Endothelial cell of umbilical vein (primary cell): ENCODE data around the gene SLC44A3.

Experiments used
- FOS ChIP-seq: IDR thresholded peaks from 2 replicates; pipeline ENCODE4 v1.6.1; 2011; ENCODE audit warnings: mild to moderate bottlenecking, low read length, moderate library complexity, borderline replicate concordance; ENCODE audit not compliant: insufficient read depth
- JUN ChIP-seq: IDR thresholded peaks from 2 replicates; pipeline ENCODE4 v1.6.1; 2011; ENCODE audit warnings: borderline replicate concordance, low read depth; ENCODE audit not compliant: insufficient read length, insufficient read depth
- POLR2A ChIP-seq: IDR thresholded peaks from 2 replicates; pipeline ENCODE4 v1.6.1; 2012; ENCODE audit warnings: low read depth, mild to moderate bottlenecking, control low read depth, low read length
- POLR2AphosphoS5 ChIP-seq: IDR thresholded peaks from 2 replicates; pipeline ENCODE4 v1.6.1; 2012; ENCODE audit warnings: low read depth, mild to moderate bottlenecking, control low read depth, low read length, moderate library complexity; ENCODE audit not compliant: insufficient read depth
- TF ChIP-seq, protein P1 (sequence below), 2 donors: IDR thresholded peaks; 1 replicate in 1 of 2; 2 replicates in 1 of 2; pipeline ENCODE4 v1.5.1; 2011; ENCODE audit warnings: low read length in 2 of 2, mild to moderate bottlenecking in 2 of 2, moderate library complexity in 2 of 2, control low read depth in 1 of 2, inconsistent platforms in 1 of 2, low read depth in 1 of 2; ENCODE audit not compliant: insufficient read depth in 1 of 2; ENCODE audit errors: extremely low read depth in 1 of 2
- TF ChIP-seq, protein P2 (sequence below): IDR thresholded peaks from 2 replicates; pipeline ENCODE4 v1.6.1; 2011; ENCODE audit not compliant: insufficient read depth, insufficient read length

DNA sequence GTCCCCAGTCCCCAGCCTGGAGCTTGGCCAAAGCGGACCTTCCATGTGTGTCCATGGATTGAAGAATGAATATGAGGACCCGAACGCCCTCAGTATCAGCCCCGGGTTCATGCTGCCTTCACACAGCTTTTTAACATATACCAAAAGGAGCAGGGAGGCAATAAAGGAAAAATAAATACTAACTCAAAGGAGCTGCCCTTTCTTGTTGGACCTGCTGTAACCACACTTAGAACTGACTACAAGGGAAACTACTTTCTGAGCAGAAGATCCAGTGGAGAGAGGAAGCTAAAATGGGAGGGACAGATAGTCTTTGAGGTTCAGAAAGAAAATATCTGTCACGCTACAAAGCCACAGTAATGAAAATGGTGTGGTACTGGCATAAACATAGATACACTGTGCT is 58.2 kb downstream of the SLC44A3 start:
- TF ChIP-seq FOS (no peak), JUN (no peak), POLR2AphosphoS5 (no peak), POLR2A (no peak)
- TF ChIP-seq, protein P1, sequence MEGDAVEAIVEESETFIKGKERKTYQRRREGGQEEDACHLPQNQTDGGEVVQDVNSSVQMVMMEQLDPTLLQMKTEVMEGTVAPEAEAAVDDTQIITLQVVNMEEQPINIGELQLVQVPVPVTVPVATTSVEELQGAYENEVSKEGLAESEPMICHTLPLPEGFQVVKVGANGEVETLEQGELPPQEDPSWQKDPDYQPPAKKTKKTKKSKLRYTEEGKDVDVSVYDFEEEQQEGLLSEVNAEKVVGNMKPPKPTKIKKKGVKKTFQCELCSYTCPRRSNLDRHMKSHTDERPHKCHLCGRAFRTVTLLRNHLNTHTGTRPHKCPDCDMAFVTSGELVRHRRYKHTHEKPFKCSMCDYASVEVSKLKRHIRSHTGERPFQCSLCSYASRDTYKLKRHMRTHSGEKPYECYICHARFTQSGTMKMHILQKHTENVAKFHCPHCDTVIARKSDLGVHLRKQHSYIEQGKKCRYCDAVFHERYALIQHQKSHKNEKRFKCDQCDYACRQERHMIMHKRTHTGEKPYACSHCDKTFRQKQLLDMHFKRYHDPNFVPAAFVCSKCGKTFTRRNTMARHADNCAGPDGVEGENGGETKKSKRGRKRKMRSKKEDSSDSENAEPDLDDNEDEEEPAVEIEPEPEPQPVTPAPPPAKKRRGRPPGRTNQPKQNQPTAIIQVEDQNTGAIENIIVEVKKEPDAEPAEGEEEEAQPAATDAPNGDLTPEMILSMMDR (IDR thresholded peaks at IDR 0.05; ENCODE audit: extremely low read depth in 1 of 2, insufficient read depth in 1 of 2, low read depth in 1 of 2, low read length in 2 of 2) = no peak
- TF ChIP-seq, protein P2, sequence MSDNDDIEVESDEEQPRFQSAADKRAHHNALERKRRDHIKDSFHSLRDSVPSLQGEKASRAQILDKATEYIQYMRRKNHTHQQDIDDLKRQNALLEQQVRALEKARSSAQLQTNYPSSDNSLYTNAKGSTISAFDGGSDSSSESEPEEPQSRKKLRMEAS = no peak
